GM12891 (cell line): Measurements from ENCODE around the gene CAMTA2. TPM values are rescaled to one million over a fixed set of nuclear protein-coding genes. Genes with fewer than 3 reads are reported as not detected.
"Not testable (repeated sequence)": the region's sequence is repeated elsewhere in the genome, so short reads cannot be mapped to it uniquely, and the experiment has no call there.

Source experiments
- DNase-seq: peaks from one replicate; pipeline ENCODE4 v3.0.0; 2011; ENCODE audit warnings: low spot score; ENCODE audit not compliant: insufficient read length
- FAIRE-seq: peaks from 2 replicates; lab custom pipeline; 2011; peaks lifted over from hg19 to GRCh38; lab: Jason Lieb, UNC
- PAX5 ChIP-seq: IDR thresholded peaks from 2 replicates; pipeline ENCODE4 v1.6.1; 2011; ENCODE audit warnings: low read length, moderate library complexity, mild to moderate bottlenecking; ENCODE audit not compliant: insufficient read depth, severe bottlenecking
- POLR2A ChIP-seq: IDR thresholded peaks from 2 replicates; pipeline ENCODE4 v1.6.1; 2011; ENCODE audit warnings: low read depth, low read length, control low read depth
- POLR2AphosphoS5 ChIP-seq: IDR thresholded peaks from 2 replicates; pipeline ENCODE4 v1.6.1; 2011; ENCODE audit warnings: low read depth, low read length, control low read depth
- POU2F2 ChIP-seq: IDR thresholded peaks from 2 replicates; pipeline ENCODE4 v1.6.1; 2011; ENCODE audit warnings: low read depth, mild to moderate bottlenecking, control low read depth, low read length, moderate library complexity
- SPI1 ChIP-seq: IDR thresholded peaks from 2 replicates; pipeline ENCODE4 v1.6.1; 2011; ENCODE audit warnings: low read depth, low read length, control low read depth
- TAF1 ChIP-seq: IDR thresholded peaks from 2 replicates; pipeline ENCODE4 v1.6.1; 2011; ENCODE audit warnings: low read depth, low read length, control low read depth
- polyA plus RNA-seq: library from polyadenylated mRNA; unstranded; fragments of >200 nt; gene quantifications from one replicate; pipeline ENCODE4 v1.2.1, GENCODE V29; 2012; ENCODE audit warnings: low read depth, missing spikeins, inconsistent platforms; ENCODE audit not compliant: missing spikeins

CAMTA2 gene, protein sequence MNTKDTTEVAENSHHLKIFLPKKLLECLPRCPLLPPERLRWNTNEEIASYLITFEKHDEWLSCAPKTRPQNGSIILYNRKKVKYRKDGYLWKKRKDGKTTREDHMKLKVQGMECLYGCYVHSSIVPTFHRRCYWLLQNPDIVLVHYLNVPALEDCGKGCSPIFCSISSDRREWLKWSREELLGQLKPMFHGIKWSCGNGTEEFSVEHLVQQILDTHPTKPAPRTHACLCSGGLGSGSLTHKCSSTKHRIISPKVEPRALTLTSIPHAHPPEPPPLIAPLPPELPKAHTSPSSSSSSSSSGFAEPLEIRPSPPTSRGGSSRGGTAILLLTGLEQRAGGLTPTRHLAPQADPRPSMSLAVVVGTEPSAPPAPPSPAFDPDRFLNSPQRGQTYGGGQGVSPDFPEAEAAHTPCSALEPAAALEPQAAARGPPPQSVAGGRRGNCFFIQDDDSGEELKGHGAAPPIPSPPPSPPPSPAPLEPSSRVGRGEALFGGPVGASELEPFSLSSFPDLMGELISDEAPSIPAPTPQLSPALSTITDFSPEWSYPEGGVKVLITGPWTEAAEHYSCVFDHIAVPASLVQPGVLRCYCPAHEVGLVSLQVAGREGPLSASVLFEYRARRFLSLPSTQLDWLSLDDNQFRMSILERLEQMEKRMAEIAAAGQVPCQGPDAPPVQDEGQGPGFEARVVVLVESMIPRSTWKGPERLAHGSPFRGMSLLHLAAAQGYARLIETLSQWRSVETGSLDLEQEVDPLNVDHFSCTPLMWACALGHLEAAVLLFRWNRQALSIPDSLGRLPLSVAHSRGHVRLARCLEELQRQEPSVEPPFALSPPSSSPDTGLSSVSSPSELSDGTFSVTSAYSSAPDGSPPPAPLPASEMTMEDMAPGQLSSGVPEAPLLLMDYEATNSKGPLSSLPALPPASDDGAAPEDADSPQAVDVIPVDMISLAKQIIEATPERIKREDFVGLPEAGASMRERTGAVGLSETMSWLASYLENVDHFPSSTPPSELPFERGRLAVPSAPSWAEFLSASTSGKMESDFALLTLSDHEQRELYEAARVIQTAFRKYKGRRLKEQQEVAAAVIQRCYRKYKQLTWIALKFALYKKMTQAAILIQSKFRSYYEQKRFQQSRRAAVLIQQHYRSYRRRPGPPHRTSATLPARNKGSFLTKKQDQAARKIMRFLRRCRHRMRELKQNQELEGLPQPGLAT
- 15.5 TPM for polyA plus RNA-seq

DNA sequence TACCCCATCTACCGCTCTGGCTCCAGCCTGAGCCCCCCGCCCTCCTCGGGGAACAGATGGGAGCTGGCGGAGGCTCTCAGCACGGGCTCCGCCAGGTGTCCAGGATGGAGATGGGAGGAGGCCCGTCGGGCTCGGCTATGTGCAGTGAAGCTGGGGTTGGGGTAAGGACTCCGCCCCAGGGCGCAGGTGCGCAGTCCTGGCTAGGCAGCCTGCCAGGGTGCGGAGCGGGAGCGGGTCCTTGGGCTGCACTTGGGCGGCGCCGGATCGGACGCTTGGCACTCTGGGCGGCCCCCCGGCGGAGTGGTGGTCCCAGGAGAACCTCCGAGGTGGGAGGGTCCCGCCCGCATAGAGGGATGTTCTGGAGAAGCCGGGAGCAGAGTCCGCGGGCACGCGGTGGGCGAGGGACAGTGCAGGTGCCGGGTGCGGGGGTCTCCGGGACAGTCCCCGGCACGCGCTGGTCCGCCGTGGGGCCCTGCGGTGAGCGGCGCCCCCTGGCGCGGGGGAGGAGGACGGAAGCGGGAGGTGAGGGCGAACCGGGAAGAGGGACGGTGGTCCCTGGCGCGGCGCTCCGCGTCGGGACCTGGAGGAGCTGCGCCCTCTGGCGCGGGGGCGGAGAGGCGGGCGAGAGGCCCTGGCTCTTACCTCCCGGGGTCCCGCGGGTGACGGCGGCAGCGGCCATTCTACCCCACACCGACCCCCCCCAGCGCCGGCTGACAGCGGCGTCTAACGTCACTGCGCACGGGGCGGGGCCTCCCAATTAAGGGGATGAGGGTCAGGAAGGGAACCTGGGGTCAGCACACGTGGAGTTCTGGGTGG is at the start of gene CAMTA2:
Gene CAMTA2 (minus strand): TSS at position 725 of the 816 bp plus-strand sequence. CDS start 1,453 bp downstream, outside the sequence.
- DNase-seq, result peak; percentile 87
- TF ChIP-seq POU2F2, result no peak
- no peak for TF ChIP-seq TAF1
- TF ChIP-seq PAX5, result no peak
- 0 out of 2 replicates have a peak, but pooled peaks have one; percentile 7 for TF ChIP-seq SPI1
- TF ChIP-seq POLR2AphosphoS5, result no peak
- peak; percentile 74 for TF ChIP-seq POLR2A
- FAIRE-seq, result peak; percentile 95

DNA sequence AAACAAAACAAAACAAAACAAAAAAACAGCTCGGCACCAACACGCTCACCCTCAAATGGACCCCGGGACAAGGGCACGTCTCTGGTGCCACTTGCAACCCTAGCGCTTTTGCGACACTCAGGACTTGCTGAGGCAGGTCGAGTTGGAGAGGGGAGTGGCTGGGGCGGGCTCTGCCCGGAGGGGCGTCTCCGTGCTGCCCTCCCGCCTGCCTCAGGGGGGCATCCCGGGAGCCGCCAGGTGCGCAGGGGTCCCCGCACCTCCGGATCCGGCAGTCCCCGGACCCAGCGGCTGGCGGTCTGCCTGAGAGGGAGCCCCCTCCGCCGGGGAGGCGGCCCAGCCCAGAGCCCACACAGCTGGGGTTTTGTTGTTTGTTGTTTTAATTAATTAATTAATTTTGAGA is 47.8 kb upstream of the CAMTA2 start, which contains the start of gene SLC52A1:
Gene SLC52A1 (minus strand): TSS at position 112 of the 400 bp plus-strand sequence. CDS start 820 bp downstream, outside the sequence.
- TF ChIP-seq SPI1, result no peak
- no peak for FAIRE-seq
- no peak for DNase-seq

DNA sequence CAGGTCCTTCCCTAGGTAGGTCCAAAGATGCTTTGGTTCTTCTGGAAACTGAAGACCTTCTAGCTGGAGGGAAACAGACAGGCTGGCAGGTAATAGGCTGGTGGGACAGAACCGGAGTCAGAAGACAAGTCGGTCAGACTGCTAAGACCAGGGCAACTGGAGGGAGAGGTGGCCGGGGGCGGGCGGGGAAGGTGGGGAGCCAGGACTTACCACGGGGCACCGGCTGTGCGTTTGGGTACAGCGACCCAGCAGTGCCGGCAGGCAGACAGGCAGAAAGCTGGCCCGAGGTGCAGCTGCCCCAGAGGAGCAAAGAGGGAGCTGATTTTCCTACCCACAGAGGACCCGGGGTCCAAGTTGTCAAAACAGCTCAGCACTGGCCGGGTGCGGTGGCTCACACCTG is 47.2 kb upstream of the CAMTA2 start:
- DNase-seq (no peak), FAIRE-seq (no peak)
- TF ChIP-seq SPI1, result no peak
- no peak for TF ChIP-seq POLR2AphosphoS5
- TF ChIP-seq TAF1, result no peak
- no peak for TF ChIP-seq POLR2A
- no peak for TF ChIP-seq PAX5
- TF ChIP-seq POU2F2, result no peak

DNA sequence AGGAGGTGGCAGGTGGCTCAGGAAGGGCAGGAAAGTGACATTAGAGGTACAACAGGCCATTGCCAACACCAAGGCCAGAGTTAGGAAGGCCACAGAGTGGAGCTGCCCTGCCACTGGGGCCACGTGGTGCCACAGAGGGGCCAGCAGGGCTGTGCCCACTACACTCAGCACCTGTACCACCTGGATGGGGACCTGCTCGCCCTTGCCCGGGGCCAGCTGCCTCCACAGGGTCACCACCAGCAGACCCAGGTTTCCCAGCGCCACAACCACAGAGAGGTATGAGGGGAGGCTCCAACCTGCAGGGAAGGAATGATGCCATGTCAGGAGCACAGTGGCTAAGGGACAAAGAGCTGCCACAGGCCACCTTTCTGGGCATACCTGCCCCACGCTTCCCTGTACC is 46.6 kb upstream of the CAMTA2 start:
- DNase-seq (no peak), FAIRE-seq (no peak)
- TF ChIP-seq TAF1, result no peak
- TF ChIP-seq PAX5, result no peak
- no peak for TF ChIP-seq POU2F2
- no peak for TF ChIP-seq POLR2AphosphoS5
- TF ChIP-seq SPI1, result no peak
- no peak for TF ChIP-seq POLR2A

DNA sequence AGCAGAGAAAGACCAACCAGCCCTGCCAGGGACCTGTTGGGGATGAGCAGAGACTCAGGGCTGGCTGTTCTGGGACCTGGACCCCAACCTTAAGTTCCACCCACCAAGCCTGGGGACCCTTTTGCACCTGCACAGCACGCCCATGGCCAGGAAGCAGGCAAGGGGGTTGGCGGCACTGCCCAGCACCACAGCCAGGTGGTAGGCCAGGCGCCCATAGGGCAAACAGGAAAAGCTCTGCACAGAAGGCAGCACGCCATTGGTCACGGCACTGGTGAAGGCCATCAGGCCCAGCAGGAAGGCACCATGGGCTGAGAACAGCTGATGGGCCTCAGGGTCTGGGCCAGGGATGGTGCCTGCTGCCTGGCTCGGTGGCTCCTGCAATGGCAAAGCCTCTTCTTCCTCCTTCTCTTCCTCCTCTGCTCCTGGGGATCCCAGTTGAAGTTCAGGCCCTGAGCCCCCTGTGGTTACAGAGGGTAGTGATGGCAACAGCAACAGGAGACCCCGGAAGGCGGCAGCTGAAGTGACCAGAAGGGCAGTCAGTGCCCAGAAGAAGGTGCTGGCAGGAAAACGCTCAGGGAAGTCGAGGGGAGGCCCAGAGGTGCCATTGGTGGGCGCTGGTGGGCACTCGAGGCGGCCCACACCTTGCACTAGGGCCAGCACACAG is 46.0 kb upstream of the CAMTA2 start:
- DNase-seq, result no peak
- no peak for FAIRE-seq
- TF ChIP-seq PAX5, result no peak
- TF ChIP-seq POU2F2, result no peak
- TF ChIP-seq SPI1, result no peak
- no peak for TF ChIP-seq TAF1
- TF ChIP-seq POLR2AphosphoS5, result no peak
- no peak for TF ChIP-seq POLR2A

DNA sequence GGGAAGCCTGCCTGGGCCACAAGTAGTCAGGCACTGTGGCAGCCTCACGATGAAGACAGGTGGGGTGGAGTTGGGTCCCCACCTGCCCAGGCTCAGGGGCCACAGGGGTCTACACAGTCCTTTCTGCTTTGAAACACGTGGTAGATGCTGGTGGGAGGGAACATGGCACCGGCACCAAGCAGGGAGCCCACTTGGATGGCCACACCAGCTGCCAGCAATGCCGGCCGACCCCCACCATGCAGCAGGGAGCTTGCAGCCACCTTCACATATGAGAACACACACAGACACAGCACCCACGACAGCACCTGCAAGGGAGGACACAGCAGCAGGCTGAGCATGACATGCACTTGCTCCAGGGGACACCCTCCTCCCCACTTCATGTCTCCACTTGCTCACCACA is 45.4 kb upstream of the CAMTA2 start:
- DNase-seq (no peak), FAIRE-seq (no peak)
- TF ChIP-seq TAF1, result no peak
- TF ChIP-seq POLR2AphosphoS5, result no peak
- TF ChIP-seq POU2F2, result no peak
- no peak for TF ChIP-seq SPI1
- no peak for TF ChIP-seq POLR2A
- no peak for TF ChIP-seq PAX5

DNA sequence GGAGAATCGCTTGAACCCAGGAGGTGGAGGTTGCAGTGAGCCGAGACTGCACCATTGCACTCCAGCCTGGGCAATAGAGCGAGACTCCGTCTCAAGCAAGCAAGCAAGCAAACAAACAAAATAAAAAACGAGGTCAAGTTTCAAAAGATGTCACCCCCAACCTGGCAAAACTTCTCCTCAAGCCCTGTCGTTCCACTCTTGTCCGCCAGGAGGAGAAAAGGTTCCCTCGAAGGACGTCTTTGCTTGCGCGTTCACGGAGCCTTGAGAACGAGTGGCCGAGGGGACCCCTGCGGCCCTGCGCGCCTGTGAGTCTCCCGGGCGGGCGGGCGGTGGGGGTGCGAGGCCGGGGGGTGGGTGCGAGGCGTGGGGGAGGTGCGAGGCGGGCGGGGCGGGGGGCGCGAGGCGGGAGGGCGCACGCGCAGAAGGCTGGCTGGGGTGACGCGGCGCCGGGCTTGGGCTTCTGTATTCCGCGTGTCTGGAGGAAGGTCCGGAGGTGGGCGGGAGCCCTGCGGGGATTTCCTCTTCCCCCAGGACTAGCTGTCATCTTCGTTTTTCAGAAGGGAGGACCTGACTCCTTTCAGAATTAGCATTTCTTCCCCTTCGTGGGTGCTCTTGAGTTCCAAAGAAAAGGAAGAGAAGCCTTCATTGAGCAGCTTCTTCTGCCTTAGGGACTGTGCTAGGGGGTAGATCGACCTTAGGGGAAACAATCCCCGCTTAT is 44.0 kb upstream of the CAMTA2 start:
- FAIRE-seq, result peak; percentile 97
- TF ChIP-seq PAX5 (no peak), POU2F2 (no peak), POLR2A (no peak), TAF1 (no peak), POLR2AphosphoS5 (no peak), SPI1 (no peak)
- peak; percentile 78 for DNase-seq

DNA sequence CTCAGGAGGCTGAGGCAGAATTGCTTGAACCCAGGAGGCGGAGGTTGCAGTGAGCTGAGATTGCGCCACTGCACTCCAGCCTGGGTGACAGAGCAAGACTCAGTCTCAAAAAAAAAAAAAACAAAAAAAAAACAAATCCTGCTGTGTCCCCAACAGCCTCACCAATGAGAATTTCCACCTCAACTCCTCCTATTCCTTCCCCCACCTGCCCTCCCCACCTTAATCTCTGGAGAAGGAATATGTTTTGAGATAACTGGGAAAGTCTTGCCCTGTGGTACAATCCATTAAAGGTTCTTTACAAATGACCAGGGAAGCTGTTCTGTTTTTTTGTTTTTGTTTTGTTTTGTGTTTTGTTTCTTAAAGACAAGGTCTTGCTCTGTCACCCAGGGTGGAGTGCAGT is 42.7 kb upstream of the CAMTA2 start:
- FAIRE-seq, DNase-seq: not testable (repeated sequence)
